ENCODE measurements around the gene PGBD5.
A peak's percentile ranks its signal among the peaks of the same experiment; 100 is the strongest.

Gene PGBD5

DNA sequence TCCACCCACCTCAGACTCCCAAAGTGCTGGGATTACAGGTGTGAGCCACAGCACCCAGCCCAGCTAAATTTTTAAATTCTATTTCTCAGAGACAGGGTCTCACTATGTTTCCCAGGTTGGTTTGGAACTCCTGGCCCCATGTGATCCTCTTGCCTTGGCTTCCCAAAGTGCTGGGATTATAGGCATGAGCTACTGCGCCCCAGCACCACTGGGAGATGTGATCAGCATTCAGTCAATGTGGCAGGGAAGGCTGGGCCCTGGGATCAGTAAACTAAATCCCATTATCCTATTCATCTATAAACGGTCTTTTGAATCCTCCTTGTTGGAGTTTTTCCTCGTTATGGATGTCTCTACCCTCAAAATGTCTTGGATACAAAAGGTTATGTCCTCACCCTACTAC is 113.5 kb downstream of the PGBD5 start:
- no peak for DNase-seq (ENCODE audit: low read depth in 2 of 2)
- no peak overlapping the region for H3K4me3 ChIP-seq (replicated peaks in 1 of 2; ENCODE audit: low read depth in 2 of 2, low read length in 2 of 2)
- TF ChIP-seq, protein P1, sequence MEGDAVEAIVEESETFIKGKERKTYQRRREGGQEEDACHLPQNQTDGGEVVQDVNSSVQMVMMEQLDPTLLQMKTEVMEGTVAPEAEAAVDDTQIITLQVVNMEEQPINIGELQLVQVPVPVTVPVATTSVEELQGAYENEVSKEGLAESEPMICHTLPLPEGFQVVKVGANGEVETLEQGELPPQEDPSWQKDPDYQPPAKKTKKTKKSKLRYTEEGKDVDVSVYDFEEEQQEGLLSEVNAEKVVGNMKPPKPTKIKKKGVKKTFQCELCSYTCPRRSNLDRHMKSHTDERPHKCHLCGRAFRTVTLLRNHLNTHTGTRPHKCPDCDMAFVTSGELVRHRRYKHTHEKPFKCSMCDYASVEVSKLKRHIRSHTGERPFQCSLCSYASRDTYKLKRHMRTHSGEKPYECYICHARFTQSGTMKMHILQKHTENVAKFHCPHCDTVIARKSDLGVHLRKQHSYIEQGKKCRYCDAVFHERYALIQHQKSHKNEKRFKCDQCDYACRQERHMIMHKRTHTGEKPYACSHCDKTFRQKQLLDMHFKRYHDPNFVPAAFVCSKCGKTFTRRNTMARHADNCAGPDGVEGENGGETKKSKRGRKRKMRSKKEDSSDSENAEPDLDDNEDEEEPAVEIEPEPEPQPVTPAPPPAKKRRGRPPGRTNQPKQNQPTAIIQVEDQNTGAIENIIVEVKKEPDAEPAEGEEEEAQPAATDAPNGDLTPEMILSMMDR (IDR thresholded peaks at IDR 0.05; ENCODE audit: low read depth, low read length): no peak

DNA sequence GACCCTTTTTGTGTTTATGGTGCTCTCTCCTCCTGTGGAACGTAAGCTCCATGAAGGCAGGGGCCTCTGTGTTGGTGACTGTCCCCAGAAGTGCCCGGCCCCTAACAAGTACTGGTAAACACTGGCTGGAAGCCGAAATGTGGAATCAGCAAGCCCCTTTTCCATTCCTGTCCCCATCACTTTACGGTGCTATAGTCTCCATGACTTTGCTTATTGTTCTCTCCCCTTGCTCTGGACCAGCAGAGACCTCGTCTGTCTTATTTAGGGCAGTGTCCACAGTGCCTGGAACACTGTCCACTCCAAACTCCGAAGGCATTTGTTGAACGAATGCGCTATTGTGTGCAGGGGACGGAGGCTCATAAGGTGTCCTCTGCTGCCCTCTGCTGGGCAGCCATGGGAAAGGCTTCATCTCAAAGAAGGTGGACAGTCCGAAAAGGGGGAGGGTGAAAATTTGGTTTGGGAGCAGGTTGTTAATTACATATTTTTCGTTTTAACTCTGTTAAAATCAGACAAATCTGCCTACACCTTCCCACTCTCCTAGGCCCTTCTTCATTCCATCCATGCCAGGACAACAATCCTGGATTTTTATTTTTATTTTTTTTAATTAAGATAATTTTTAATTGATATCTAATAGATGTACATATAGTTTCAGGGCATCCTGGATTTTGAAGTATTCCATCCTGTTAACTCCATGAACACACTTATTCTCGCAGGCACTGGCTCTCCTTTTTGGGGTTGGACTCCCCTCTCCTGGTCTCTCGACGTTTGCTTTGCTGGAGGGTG is 115.6 kb downstream of the PGBD5 start:
- no peak overlapping the region for H3K4me3 ChIP-seq (replicated peaks in 1 of 2; ENCODE audit: low read depth in 2 of 2, low read length in 2 of 2)
- TF ChIP-seq, protein P1 (IDR thresholded peaks at IDR 0.05; ENCODE audit: low read depth, low read length): peak; percentile 91
- peak; percentile 83 to 85 for DNase-seq (ENCODE audit: low read depth in 2 of 2)

DNA sequence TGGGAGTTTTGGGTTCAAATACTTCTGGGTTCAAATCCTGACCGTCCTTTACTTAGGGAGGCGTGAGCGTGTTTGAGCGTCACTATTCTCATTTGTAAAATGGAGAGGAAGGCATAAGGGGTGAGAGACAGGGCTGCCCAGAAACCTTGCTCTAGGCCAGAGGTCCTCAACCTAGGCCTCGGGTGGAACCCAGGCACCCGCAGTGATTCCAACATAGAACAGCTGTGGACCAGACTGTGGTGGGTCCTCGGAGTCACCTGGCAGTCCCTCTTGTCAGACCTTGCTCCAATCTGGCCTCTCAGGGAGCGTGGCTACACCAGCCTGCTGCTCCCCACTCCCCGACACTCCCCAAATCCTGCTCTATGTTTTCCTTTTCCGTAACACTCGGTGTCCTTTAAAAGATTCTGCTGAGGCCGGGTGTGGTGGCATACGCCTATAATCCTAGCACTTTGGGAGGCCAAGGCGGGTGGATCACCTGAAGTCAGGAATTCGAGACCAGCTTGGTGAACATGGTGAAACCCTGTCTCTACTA is 116.4 kb downstream of the PGBD5 start:
- no peak for DNase-seq (ENCODE audit: low read depth in 2 of 2)
- no peak overlapping the region for H3K4me3 ChIP-seq (replicated peaks in 1 of 2; ENCODE audit: low read depth in 2 of 2, low read length in 2 of 2)
- TF ChIP-seq, protein P1 (IDR thresholded peaks at IDR 0.05; ENCODE audit: low read depth, low read length): no peak

DNA sequence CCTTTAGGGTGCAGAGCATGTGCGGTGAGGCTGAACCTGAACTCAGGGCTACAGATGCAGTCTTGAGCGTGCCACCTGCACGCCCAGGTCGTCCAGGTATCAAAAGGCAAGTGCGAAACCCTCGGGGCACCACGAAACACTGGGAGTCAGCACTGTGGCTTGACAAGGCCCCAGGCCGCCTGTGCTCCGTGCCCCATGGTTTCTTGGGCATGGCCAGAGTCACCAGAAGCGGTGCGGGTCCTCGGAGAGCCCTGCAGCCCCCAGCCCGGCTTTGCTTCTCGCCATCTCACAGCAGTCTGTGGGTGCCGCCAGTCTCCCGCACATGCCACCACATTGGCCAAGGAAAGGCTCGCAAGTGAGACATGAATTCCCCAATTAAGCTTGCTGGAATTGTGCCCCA is 117.3 kb downstream of the PGBD5 start:
- no peak for DNase-seq (ENCODE audit: low read depth in 2 of 2)
- TF ChIP-seq, protein P1 (IDR thresholded peaks at IDR 0.05; ENCODE audit: low read depth, low read length): no peak
- no peak overlapping the region for H3K4me3 ChIP-seq (replicated peaks in 1 of 2; ENCODE audit: low read depth in 2 of 2, low read length in 2 of 2)

DNA sequence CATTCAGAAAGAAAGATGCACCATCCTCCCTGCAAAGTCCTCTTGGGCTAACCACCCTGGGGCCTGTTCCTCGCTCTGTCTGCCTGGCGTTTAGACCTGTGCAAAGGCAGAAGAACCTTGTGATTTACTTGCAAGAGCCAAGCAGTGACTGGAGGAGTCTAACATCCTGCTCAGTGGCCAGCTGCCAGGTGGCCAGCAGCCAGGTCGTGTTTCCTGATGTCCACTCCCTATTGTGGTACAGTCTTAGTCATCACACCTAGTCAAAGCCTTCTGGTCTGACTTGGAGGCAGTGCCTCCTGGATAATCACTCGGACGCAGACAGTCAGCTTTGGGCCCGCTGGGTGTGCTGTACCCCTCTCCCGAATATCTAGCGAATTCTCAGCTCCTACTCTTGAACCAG is 118.1 kb downstream of the PGBD5 start:
- TF ChIP-seq, protein P1 (IDR thresholded peaks at IDR 0.05; ENCODE audit: low read depth, low read length): peak; percentile 1
- H3K4me3 ChIP-seq (replicated peaks in 1 of 2; ENCODE audit: low read depth in 2 of 2, low read length in 2 of 2): no peak overlapping the region
- peak; percentile 96 to 98 for DNase-seq (ENCODE audit: low read depth in 2 of 2)

DNA sequence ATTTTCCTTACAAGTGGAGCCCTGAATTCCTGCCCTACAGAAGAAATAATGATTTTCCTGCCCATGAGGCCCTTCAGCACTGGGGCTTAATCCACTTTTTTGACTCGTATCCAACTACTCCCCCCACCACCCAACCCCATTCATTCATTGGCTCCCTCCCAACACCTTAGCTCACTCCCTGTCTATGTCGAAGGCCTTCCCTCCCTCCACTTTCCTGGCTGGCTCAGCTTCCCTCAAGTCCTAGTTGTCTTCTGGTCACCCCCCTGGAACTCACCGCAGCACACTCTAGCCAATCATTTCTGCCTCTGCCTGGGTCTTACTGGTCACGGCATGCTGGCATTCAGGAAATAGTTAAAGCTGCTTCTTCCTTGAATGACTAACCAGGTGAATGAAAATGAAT is 118.9 kb downstream of the PGBD5 start:
- TF ChIP-seq, protein P1 (IDR thresholded peaks at IDR 0.05; ENCODE audit: low read depth, low read length): no peak
- DNase-seq (ENCODE audit: low read depth in 2 of 2): peak; percentile 15 to 47
- H3K4me3 ChIP-seq (replicated peaks in 1 of 2; ENCODE audit: low read depth in 2 of 2, low read length in 2 of 2): no peak overlapping the region

Measured in cardiac fibroblast (primary cell).